ENCODE data around the gene SKAP2. TPM values are rescaled to one million over a fixed set of nuclear protein-coding genes. Genes with fewer than 3 reads are reported as not detected.

The SKAP2 gene
- total and polyA plus RNA-seq, 2 experiments from 2014 or later = 2.5 to 4.4 TPM

DNA sequence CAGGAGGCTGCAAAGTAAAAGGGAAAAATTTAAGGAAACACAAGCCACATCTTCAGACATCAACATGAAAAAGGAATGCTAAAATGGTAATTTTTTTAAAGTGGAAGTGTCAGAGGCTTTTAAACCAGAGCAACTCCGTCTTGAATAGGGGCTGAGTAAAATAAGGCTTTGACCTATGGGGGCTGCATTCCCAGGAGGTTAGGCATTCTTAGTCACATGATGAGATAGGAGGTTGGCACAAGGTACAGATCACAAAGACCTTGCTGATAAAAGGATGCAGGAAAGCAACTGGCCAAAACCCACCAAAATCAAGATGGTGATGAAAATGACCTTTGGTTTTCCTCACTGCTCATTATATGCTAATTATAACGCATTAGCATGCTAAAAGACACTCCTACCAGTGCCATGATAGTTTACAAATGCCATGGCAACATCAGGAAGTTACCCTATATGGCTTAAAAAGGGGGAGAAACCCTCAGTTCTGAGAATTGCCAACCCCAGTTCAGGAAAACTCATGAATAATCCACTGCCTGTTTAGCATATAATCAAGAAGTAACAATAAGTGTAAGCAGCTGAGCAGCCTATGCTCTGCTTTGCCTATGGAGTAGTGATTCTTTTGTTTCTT, 128.3 kb downstream of the SKAP2 start:
- no peak for TF ChIP-seq ZNF114 (CRISPR knock-in tag; IDR thresholded peaks at IDR 0.05)
- TF ChIP-seq JUNB (IDR thresholded peaks at IDR 0.05; ENCODE audit: unreplicated experiment) = no peak
- TF ChIP-seq CREB1 (CRISPR knock-in tag; IDR thresholded peaks at IDR 0.05; ENCODE audit: low read depth) = no peak
- TF ChIP-seq, protein P1, sequence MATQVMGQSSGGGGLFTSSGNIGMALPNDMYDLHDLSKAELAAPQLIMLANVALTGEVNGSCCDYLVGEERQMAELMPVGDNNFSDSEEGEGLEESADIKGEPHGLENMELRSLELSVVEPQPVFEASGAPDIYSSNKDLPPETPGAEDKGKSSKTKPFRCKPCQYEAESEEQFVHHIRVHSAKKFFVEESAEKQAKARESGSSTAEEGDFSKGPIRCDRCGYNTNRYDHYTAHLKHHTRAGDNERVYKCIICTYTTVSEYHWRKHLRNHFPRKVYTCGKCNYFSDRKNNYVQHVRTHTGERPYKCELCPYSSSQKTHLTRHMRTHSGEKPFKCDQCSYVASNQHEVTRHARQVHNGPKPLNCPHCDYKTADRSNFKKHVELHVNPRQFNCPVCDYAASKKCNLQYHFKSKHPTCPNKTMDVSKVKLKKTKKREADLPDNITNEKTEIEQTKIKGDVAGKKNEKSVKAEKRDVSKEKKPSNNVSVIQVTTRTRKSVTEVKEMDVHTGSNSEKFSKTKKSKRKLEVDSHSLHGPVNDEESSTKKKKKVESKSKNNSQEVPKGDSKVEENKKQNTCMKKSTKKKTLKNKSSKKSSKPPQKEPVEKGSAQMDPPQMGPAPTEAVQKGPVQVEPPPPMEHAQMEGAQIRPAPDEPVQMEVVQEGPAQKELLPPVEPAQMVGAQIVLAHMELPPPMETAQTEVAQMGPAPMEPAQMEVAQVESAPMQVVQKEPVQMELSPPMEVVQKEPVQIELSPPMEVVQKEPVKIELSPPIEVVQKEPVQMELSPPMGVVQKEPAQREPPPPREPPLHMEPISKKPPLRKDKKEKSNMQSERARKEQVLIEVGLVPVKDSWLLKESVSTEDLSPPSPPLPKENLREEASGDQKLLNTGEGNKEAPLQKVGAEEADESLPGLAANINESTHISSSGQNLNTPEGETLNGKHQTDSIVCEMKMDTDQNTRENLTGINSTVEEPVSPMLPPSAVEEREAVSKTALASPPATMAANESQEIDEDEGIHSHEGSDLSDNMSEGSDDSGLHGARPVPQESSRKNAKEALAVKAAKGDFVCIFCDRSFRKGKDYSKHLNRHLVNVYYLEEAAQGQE (IDR thresholded peaks at IDR 0.05; ENCODE audit: unreplicated experiment) = no peak
- TF ChIP-seq ZNF462 (CRISPR knock-in tag; IDR thresholded peaks at IDR 0.05) = no peak
- no peak for TF ChIP-seq POLR2AphosphoS5 (IDR thresholded peaks at IDR 0.05; ENCODE audit: low read depth)
- TF ChIP-seq ETS1 (IDR thresholded peaks at IDR 0.05) = no peak
- TF ChIP-seq NANOG (IDR thresholded peaks at IDR 0.05; ENCODE audit: borderline replicate concordance) = no peak
- H3K79me2 ChIP-seq (replicated peaks; ENCODE audit: insufficient read depth) = no peaks in the 10 kb centered on the region
- no peak overlapping the region for H2AFZ ChIP-seq
- peaks cover 19% of the 10 kb centered on the region for H3K4me1 Mint-ChIP-seq
- H3K4me2 ChIP-seq = peak overlapping the region; percentile 7; the same call in 1 of the 2 replicates
- ATAC-seq (peak; percentile 64), DNase-seq (ENCODE audit: low spot score) (peak; percentile 61)
- no peaks in the 10 kb centered on the region; the same call in 2 of the 3 replicates for H3K36me3 Mint-ChIP-seq (ENCODE audit: low read depth)
- H4K20me1 ChIP-seq (replicated peaks; ENCODE audit: insufficient read depth) = no peaks in the 10 kb centered on the region
- H3K9me3 Mint-ChIP-seq = no peaks in the 10 kb centered on the region
- H3K4me1 ChIP-seq (ENCODE audit: insufficient read depth) = peaks cover 15% of the 10 kb centered on the region; the same call in 1 of the 2 replicates
- no peaks in the 10 kb centered on the region for H3F3A ChIP-seq (replicated peaks; ENCODE audit: low read depth)
- H3K9me2 ChIP-seq (ENCODE audit: insufficient read depth) = no peaks in the 10 kb centered on the region
- H3K4me3 ChIP-seq = no peak overlapping the region
- H3K27ac Mint-ChIP-seq = peak overlapping the region; percentile 53
- H3K36me3 ChIP-seq (ENCODE audit: insufficient read depth) = no peaks in the 10 kb centered on the region
- no peaks in the 10 kb centered on the region for H3K27me3 ChIP-seq (ENCODE audit: insufficient read depth)
- peak overlapping the region; percentile 15 for H3K27ac ChIP-seq (ENCODE audit: low read depth)
- H3K4me3 Mint-ChIP-seq = peak overlapping the region; percentile 31; the same call in 1 of the 3 replicates
- H3K27me3 Mint-ChIP-seq (ENCODE audit: insufficient read depth, low read depth, poor library complexity) = peaks cover 3% of the 10 kb centered on the region

All from GM23338 (cell line).